ENCODE data around the gene ORC3. TPM values are rescaled to one million over a fixed set of nuclear protein-coding genes. Genes with fewer than 3 reads are reported as not detected.

The ORC3 gene
- total RNA-seq, 2 experiments from 2014 or later = 34.2 to 34.8 TPM

DNA sequence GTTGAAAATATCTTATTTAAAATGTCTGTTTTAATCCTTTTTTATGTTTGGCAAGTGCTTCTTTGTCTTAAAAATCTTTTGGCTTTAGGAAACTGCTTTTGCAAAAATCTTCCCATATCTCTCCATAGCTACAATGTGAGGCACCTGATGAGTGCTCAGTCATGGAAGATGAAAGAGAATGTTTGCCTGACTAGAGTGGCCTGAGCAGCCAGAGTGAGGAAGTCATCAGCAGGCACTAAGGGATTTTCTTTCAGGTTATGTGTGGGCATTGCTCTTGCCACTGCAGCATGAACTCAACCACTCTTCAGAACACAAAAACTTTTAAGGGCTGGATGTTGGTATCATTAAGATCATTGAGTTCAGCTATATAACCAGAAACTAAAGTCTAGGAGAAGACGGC, 64.2 kb downstream of the ORC3 start:
- CTCF ChIA-PET = no interaction called here
- POLR2A ChIA-PET = interaction anchor here (0.5 kb wide), 1 partner anchor 1556 kb away, joined by 6 read pairs; no protein-coding TSS in a partner anchor

DNA sequence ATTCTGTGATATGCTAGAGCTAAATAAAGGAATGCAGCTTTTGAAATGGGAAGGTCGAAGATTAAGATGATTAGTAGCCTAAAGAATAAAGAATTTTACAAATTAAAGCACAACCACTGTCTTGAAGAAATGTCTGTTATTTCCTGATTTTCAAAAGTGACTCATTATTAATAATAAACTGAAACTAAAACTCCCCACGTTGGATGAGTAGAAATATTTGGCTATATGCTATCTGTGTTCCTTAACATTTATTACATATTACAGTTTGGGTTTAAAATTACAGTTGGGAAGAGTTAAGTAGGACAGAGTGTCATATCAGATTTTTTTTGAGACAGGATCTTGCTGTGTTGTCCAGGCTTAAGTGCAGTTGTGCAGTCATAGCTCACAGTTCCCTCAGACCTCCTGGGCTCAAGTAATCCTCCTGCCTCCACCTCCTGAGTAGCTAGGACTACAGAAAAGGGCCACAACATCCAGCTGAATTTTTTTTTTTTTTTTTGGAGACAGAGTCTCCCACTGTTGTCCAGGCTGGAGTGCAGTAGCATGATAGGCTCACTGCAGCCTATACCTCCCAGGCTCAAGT, 65.0 kb downstream of the ORC3 start:
- CTCF ChIA-PET = interaction anchor here (0.5 kb wide), 1 partner anchor 12 kb away, joined by 4 read pairs; no protein-coding TSS in a partner anchor
- POLR2A ChIA-PET = interaction anchor here (0.5 kb wide), 1 partner anchor 1555 kb away, joined by 6 read pairs; no protein-coding TSS in a partner anchor

DNA sequence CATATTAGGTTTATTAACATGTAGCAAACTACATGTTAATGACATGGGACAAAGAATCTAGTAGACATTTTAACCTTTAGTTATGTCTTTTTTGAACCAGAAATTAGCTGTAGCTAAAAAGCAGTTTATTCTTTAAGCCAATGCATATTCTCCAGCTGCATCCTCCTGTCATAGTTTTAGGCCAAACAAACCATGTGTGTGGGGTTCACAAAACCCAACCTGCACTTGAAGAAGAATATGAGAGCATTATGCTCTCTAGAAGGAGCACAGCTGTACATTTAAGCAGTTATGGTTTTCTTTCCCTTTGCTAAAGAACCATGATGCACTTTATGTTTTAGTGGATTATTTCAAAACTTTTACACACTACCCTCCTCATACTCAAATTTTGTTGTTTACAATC, 65.9 kb downstream of the ORC3 start:
- ChIA-PET CTCF (interaction anchor here (1.0 kb wide), 1 partner anchor 148 kb away, joined by 4 read pairs; no protein-coding TSS in a partner anchor), POLR2A (no interaction called here)

DNA sequence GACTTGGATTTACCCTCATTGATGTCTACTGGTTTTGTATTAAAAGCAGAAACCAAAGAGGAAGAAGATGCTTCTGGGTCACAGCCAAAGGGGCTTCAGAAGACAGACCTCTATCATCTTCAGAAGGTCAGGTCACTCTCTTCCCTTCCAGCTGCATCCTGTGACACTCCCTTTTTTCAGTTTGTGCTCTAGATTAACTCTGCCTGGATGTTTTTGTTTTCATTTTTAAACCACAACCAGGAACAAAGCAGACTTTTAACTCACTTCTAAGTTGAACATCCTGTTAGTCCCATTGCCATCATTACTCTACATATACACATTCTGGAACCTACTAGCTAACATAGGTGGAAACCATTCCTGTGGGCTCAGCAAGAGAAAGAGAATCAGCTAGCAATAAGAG, 66.9 kb downstream of the ORC3 start:
- POLR2A ChIA-PET = interaction anchor here (0.7 kb wide), 1 partner anchor 74 kb away, joined by 5 read pairs; no protein-coding TSS in a partner anchor
- CTCF ChIA-PET = interaction anchor here (1.0 kb wide), 1 partner anchor 147 kb away, joined by 4 read pairs; no protein-coding TSS in a partner anchor

DNA sequence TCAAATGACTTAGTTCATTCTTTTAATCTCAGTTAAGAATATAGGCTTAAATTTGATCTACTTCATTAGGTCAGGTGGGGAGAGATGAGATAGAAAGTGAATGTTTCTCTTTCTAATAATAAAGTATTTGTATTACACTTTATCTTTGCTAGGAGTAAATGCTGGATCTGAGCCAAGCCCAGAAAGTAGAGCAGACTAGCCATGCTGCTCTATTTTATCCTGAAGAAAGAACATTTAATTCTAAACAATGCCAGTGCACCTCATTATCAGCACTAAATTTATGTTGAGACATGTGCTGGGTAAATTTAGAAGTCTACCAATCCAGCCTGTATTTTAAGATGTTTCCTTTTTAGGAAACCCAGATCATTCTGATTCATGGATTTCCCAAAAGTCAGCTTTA, 68.6 kb downstream of the ORC3 start:
- POLR2A ChIA-PET = no interaction called here

DNA sequence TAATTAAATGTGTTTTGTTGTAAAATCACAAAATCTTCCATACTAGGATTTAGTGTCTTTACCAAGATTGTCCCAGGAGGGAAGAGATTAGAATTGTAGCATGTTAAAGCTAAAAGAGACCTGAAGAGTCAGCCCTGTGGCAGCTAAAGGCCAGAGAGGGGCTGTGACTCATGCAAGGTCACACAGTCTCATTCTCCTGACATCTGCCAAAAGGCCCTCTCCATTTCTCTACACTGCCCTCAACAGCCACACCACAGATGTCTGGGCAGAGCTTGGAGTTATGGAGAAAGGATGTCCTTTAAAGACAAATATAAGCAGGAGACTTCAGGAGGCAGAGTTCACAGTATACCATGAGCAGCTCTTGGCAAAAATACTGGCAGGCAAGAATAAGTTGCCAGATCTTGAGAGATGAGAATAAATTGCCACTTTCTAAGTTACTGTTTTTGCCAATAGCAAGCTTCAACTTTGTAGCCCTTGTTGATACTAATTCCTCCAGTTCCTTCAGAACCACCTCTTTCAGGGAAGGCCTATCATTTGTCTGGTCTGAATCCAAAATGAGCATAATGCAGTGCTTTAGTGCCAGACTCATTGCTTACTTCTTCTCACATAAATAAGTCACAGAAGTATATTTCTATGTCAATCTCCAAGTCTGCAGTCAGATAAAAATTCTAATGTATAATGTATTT, 70.4 kb downstream of the ORC3 start:
- POLR2A ChIA-PET = no interaction called here
- CTCF ChIA-PET = interaction anchor here (0.8 kb wide), 1 partner anchor 137 kb away, joined by 3 read pairs; no protein-coding TSS in a partner anchor

More for the DNA sequence above, 68.6 kb downstream of the ORC3 start:
- CTCF ChIA-PET = interaction anchor here (0.7 kb wide), 1 partner anchor 1786 kb away, joined by 3 read pairs; no protein-coding TSS in a partner anchor

DNA sequence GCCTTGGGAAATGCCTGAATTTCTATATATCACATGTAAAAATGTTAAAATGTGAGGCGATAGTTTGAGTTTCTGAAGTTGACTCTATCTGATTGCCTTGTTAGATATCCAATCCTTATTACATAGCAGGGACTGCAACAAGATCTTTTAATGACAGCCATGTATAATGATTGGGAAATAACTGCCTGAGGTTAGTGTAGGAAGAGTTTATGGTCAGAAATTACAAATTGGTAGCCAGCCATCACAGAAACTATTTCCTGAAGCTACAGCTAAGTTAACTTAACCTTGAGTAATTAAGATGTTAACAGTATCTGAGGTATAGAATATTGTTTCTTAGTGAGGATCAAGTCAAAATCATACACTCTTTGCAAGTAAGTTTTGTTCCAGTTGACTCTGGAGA, 71.1 kb downstream of the ORC3 start:
- POLR2A ChIA-PET = no interaction called here
- CTCF ChIA-PET = no interaction called here

DNA sequence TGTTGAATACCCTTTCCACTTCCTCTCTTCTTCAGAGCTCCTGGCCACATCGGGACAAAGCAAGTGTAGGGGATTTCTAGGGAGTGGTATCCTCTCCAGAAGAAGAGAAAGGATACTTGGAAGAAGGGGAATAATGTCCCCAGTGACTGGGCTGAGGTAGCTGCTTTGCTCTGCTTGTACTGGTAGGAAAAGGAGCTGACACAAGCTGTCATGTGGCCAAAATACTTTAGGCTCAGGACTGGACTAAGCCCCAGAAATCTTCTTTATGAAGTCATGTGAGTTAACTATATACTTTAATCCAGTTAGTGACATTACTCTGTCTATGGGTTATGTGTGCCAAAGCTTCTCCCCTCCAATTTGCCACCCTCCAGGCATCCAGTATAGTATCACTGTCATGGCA, 71.6 kb downstream of the ORC3 start:
- ChIA-PET POLR2A (no interaction called here), CTCF (no interaction called here)

DNA sequence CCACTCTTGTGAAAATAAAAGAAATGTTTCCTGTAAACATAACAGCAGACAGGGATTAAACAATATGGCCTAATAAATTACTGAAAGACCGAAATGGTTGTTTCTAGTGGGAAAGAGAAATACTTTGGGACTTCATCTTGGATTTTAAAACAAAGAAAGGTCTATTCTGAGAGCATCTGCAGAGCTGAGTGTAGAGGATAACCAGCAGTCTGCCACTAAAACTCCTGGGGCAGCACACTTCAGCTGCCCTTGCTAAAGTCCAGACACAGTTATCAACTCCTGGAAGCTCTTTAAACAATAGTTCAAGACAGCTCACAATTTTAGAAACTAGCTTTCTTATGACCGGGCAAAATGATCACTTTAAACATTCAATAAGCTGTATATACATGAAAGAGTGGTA, 73.5 kb downstream of the ORC3 start:
- POLR2A ChIA-PET = no interaction called here
- CTCF ChIA-PET = interaction anchor here (0.6 to 1.3 kb wide), 2 partner anchors 11 to 21 kb away, joined by 4 to 6 read pairs; no protein-coding TSS in a partner anchor

DNA sequence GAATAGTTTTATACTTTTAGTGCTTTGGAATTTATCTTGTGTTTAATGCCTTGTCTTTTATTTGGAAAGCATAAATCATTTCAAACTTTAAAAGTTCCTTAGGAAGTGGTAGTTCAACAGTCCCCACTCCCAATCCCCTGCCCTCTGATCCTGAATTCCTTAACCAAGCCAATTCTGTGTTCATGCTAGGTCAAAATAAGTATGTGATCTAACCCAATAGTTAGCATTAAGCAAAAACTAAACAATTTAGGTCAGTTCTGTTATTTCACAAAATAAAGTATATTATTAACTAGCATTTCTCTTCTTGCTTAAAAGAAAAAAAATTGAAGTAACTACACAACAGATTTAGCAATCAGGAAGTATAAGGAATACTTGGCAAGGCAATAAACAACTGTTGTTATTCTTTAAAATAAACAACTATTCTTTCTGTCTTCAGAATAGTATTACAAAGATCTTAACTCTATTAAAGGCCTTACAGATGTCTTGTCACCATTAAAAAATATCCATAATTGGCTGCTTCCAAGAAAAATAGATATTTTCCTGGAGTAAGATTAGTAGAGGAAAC, 75.1 kb downstream of the ORC3 start:
- CTCF ChIA-PET = no interaction called here

DNA sequence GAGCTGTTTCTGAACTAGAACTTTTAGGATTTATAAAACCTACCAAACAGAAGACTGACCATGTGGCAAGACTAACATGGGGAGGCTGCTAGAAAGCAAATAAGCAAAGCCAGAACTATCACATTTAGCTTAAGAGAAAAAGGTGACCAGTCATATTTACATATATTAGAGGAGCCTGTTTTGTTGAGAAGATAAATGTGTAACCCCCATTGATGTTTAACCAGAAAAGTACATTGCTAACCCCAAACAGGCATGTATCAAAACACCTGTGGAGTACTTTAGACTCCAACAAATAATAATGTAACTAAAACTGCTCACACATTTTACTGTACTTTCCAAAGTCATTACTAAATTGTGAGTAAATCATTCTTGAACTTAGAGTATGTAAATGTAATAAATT, 77.1 kb downstream of the ORC3 start:
- POLR2A ChIA-PET = no interaction called here
- CTCF ChIA-PET = no interaction called here

More for the DNA sequence above, 75.1 kb downstream of the ORC3 start:
- POLR2A ChIA-PET = no interaction called here

DNA sequence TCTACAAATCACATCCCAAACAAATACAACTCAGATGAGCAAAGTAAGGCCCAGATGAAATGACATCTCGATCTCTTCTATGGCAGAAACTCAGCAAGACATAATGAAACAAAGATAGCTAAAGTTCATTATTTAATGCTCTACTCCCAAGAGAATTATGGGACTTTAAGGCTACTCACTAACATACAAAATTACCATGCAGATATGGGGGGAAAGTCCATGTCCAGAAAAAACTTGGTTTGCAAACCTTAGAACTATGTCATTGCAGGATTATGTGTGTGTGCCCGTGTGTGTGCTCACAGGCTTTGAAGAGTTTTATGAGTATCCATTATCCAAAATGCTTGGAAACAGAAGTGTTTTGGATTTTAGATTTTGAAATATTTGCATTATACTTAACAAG, 78.1 kb downstream of the ORC3 start:
- ChIA-PET POLR2A (no interaction called here), CTCF (no interaction called here)

DNA sequence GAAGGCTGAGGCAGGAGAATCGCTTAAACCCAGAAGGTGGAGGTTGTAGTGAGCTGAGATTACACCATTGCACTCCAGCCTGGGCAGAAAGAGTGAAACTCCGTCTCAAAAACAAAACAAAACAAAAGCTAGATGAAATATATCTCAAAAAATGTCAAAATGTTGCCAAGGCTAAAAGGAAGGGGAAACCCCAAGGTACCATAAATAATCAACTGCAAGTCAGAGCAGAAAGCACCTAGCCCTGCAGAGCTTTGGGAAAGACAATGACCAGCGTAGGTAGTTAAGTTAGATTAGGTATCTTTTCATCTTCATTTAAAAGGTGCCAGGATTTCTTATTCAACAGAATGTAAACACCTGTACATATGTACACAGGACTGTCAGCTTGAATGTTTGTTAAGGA, 79.1 kb downstream of the ORC3 start:
- ChIA-PET POLR2A (no interaction called here), CTCF (no interaction called here)

DNA sequence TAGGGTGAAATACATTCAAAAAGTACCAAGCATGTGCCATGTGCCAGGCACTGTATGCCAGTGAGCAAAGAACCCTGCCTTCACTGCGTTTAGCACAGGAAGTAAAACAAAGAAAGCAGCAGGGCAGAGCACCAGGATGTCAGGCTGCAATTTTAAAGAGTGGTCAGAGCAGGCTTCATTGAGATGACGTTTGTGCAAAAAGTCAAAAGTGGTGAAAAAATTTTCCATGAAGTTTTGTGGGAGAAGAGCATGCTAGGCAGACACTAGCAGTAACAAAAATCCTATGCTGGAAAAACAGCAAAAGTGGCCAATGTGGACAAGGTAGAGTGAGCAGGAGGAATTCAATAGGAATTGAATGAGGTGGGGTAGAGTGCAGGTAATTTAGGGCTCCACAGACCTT, 80.8 kb downstream of the ORC3 start:
- ChIA-PET POLR2A (no interaction called here), CTCF (no interaction called here)

DNA sequence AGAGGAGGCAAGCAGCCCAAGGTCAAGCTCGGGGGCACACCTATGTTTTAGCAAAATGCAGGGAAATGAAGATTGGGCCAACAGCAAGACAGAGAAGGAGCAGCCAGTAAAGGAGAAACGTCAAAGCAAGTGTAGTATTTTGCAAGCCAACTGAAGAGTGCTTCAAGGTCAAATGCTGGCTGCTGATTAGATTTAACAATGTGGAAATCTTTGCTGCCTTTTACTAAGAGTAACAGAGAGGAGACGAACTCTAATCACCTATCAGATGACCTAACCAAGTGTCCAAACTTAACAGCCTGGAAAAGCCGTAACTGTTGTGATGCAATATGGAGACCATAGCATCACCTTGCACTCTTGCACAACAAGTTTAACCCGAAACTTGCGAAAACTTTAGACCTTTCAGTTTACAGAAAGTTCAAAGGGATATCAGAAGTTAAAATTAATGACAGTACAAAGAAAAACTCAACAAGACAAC, 81.7 kb downstream of the ORC3 start:
- ChIA-PET CTCF (no interaction called here), POLR2A (no interaction called here)

DNA sequence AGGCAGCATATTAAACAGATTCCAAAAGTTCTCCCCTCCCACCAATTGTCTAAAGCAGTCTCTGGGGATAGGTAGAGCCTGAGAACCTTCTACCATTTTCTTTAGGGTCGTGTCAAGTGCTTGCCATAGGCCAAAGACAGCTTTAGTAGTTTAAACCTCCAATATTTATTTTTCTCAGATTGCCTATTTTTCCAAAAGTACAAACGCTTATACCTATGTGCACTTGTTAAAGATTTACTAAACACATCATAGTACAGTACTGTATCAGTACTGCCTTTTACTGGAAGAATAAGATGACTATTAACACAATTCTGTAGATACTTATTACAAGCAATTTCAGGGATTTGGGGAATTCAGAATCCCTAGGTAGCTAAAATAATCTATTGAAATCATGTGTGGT, 82.7 kb downstream of the ORC3 start:
- ChIA-PET POLR2A (no interaction called here), CTCF (interaction anchor here (0.6 to 1.1 kb wide), 2 partner anchors 9 to 158 kb away, joined by 3 to 4 read pairs; no protein-coding TSS in a partner anchor)

DNA sequence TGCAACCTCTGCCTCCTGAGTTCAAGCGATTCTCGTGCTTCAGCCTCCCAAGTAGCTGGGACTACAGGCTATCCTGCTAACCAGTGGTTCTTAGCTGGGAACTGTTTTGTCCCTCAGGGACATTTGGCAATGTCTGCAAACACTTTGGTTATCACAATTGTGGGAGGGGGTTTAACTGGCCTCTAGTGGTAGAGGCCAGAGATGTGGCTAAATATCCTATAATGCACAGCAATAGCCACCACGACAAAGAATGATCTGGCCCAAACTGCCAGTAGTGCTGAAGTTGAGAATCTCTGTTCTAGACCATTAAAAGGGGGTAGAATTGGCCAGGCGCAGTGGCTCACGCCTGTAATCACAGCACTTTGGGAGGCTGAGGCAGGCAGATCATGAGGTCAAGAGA, 83.3 kb downstream of the ORC3 start:
- CTCF ChIA-PET = interaction anchor here (1.1 kb wide), 1 partner anchor 8 kb away, joined by 3 read pairs; no protein-coding TSS in a partner anchor
- POLR2A ChIA-PET = no interaction called here

DNA sequence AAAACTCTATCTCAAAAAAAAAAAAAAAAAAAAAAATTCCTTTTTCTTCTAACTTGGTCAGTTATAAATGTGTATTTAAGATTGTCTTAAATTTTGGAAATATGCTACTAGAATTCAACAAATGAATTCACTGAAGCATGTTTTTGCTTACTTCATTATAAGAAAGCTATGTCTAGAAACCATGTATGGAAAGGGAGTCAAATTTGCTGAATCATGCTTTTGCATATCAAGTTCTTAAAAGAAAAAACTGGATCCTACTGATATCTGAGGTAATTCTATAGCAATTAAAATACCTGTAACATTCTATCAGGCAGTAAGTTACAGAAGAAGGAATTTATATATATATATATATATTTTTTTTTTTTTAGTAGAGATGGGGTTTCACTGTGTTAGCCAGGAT, 84.4 kb downstream of the ORC3 start:
- POLR2A ChIA-PET = no interaction called here
- CTCF ChIA-PET = interaction anchor here (0.6 to 0.7 kb wide), 2 partner anchors 11 to 744 kb away, joined by 4 to 6 read pairs; no protein-coding TSS in a partner anchor

DNA sequence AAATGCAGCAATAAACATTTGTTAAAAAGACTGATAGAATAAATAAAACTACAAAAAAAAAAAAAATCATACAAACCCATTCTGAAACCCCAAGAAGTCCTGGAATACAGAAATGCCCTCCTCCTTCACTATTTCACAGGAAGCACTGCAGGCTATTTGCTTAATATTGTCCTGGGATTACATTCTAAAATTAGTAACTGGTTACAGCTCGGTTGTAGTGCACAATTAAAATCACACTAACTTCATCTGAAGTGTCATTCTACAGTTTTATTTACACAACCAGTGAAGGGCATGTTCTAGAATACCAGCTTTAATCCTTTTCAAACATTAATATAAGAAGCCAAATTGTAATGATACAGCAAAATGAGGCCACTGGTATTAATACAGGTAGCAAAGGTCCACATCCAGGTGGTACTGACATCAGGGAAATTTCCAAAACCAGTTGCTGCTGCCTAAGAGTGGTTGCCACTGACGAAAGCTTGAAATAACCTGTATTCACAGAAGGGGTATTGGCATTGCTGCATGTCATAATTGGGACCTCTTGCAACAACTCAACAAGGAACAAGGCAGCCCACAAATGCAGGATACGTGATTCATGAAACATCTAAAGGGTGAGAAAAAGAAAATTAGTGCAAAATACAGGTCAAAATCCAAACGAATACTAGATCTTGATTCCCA, 85.2 kb downstream of the ORC3 start:
- ChIA-PET CTCF (no interaction called here), POLR2A (no interaction called here)

DNA sequence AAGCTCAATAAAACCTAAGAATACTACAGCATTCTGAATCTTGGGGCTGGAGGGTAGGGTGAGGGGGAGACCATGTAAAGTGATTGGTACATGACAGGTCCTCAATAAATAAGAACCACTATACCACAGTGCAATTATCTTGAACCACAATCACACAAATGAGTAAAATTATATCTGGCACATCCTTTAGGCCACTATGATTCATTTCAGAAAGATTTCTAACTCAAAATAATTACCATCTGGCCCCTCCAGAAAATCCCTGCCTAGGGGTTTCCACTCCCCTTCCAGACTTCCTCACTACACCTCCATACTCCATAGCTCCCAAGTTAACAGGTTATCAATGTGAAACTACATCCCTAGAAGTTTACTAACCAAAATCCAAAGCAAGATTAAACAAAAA, 92.4 kb downstream of the ORC3 start:
- POLR2A ChIA-PET = no interaction called here
- CTCF ChIA-PET = interaction anchor here (1.3 kb wide), 1 partner anchor 9 kb away, joined by 3 read pairs; no protein-coding TSS in a partner anchor

All from activated CD8-positive, alpha-beta memory T cell treated with anti-CD3 and anti-CD28 coated beads for 36 hours (primary cell).